ENCODE measurements around the gene NT5C3B.

Gene NT5C3B

DNA sequence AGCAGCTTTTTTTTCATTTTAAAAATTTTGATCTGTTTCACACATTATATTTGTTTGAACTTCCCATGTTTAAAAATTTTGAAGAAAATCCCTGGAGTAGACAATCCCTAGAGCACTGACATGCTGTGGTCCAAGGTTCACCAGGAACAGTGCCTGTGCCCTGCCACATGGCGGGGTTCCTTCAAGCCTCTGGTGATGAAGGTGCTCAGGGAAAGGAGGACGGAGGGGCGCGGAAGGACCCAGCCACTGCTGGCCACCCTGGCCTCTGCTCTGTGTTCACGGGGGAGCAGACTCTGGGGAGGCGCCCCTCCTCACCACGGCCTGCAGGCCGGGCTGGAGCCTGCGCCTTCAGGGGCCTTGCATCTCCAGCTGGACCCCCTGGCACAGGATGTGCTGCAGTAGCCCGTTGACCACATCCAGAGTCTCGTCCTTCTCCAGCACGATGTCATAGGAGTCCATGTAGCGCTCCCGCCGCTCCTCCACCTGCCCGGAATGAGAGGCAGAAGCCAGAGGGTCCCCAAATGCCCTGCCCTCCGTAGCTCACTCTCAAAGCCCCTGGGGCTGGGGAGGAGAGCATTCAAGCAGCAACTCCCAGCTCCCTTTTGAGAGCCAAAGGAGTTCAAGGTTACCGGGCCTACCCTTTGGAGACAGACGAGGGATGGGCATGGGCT, 10.7 kb downstream of the NT5C3B start:
- DNase-seq (ENCODE audit: low spot score in 2 of 2), result no peak
- H3K4me3 ChIP-seq, result no peak overlapping the region

DNA sequence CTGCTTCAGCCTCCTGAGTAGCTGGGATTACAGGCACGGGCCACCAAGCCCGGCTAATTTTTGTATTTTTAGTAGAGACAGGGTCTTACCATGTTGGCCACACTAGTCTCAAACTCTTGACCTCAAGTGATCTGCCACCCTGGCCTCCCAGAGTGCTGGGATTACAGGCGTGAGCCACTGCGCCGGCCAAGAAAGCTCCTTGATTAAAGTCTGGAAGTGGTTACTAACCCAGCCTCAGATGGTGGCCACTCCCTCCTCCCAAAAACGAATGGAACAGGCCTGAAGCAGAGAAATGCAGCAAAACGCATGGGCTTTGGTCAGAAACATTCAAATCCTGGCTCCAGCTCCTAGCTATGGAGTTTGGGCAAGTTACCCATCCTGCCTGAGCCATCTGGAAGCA, 11.9 kb downstream of the NT5C3B start:
- peaks cover 66% of the 10 kb centered on the region for H3K36me3 ChIP-seq (replicated peaks)
- H3K4me3 ChIP-seq, result no peak overlapping the region
- H3K27me3 ChIP-seq (ENCODE audit: low read depth), result no peaks in the 10 kb centered on the region
- DNase-seq (ENCODE audit: low spot score in 2 of 2), result no peak
- in situ Hi-C loops (cut with MboI; ENCODE audit: low sequenced_read_pairs), result no loop called here
- H3K9me3 ChIP-seq, result no peaks in the 10 kb centered on the region
- H3K4me1 ChIP-seq, result no peaks in the 10 kb centered on the region

More for the DNA sequence above, 10.7 kb downstream of the NT5C3B start:
- Histone ChIP-seq H3K36me3 (replicated peaks) (peaks cover 65% of the 10 kb centered on the region), H3K9me3 (no peaks in the 10 kb centered on the region), H3K27me3 (ENCODE audit: low read depth) (no peaks in the 10 kb centered on the region), H3K4me1 (no peaks in the 10 kb centered on the region)
- in situ Hi-C loops (cut with MboI; ENCODE audit: low sequenced_read_pairs), result no loop called here

DNA sequence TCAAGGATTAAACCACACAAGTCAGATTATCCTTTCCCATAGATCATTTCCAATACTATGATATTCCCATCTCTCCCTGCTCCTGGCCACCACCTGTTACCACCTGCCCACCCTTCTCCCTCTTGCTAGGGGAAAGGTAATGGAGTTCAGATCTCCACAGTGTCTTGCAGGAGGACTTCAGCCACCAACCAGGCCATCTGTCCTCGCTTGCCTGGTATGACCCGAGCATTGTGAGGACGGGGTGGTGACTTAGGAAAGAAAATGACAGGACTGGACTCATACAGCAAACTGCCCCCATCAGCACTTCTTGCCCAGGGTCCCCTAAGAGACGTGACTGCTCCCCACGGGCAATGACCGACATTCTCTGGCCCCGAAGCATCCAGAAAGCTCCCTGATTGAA, 12.5 kb downstream of the NT5C3B start:
- Histone ChIP-seq H3K9me3 (no peaks in the 10 kb centered on the region), H3K4me1 (no peaks in the 10 kb centered on the region), H3K36me3 (replicated peaks) (peaks cover 64% of the 10 kb centered on the region), H3K4me3 (no peak overlapping the region), H3K27me3 (ENCODE audit: low read depth) (no peaks in the 10 kb centered on the region)
- no peak for DNase-seq (ENCODE audit: low spot score in 2 of 2)
- in situ Hi-C loops (cut with MboI; ENCODE audit: low sequenced_read_pairs), result no loop called here

GRCh38 chr17:41823141-41823524, 12.9 kb downstream of the NT5C3B start:
- peaks cover 64% of the 10 kb centered on the region for H3K36me3 ChIP-seq (replicated peaks)
- no peak for DNase-seq (ENCODE audit: low spot score in 2 of 2)
- in situ Hi-C loops (cut with MboI; ENCODE audit: low sequenced_read_pairs), result no loop called here
- H3K4me3 ChIP-seq, result no peak overlapping the region
- H3K4me1 ChIP-seq, result no peaks in the 10 kb centered on the region
- H3K9me3 ChIP-seq, result no peaks in the 10 kb centered on the region
- H3K27me3 ChIP-seq (ENCODE audit: low read depth), result no peaks in the 10 kb centered on the region

DNA sequence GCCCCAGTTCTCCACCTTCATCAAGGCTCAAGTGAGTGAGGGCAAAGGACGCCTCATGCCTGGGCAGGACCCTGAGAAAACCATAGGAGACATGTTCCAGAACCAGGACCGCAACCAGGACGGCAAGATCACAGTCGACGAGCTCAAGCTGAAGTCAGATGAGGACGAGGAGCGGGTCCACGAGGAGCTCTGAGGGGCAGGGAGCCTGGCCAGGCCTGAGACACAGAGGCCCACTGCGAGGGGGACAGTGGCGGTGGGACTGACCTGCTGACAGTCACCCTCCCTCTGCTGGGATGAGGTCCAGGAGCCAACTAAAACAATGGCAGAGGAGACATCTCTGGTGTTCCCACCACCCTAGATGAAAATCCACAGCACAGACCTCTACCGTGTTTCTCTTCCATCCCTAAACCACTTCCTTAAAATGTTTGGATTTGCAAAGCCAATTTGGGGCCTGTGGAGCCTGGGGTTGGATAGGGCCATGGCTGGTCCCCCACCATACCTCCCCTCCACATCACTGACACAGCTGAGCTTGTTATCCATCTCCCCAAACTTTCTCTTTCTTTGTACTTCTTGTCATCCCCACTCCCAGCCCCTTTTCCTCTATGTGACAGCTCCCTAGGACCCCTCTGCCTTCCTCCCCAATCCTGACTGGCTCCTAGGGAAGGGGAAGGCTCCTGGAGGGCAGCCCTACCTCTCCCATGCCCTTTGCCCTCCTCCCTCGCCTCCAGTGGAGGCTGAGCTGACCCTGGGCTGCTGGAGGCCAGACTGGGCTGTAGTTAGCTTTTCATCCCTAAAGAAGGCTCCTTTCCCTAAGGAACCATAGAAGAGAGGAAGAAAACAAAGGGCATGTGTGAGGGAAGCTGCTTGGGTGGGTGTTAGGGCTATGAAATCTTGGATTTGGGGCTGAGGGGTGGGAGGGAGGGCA, 13.6 kb downstream of the NT5C3B start:
- no peak for DNase-seq (ENCODE audit: low spot score in 2 of 2)
- peaks cover 63% of the 10 kb centered on the region for H3K36me3 ChIP-seq (replicated peaks)
- H3K9me3 ChIP-seq, result no peaks in the 10 kb centered on the region
- no peak overlapping the region for H3K4me3 ChIP-seq
- no peaks in the 10 kb centered on the region for H3K27me3 ChIP-seq (ENCODE audit: low read depth)
- in situ Hi-C loops (cut with MboI; ENCODE audit: low sequenced_read_pairs), result no loop called here
- no peaks in the 10 kb centered on the region for H3K4me1 ChIP-seq

DNA sequence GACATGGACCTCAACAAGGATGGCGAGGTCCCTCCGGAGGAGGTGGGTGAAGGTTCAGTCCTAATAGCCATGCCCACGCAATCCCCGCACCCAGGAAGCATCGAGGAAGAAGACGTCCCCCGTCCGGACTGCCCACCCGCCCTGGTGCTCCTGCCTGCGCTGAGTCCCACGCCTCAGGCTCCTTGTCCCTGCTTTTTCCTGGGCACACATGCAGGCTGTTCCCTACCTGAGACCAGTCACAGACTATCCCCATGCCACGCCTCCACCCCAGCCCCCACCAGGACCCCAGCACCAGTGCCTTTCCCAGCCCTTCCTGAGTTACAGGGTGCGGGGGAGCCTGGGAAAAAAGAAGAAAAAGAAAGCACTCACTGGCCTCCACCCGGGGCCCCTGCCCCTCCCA, 14.3 kb downstream of the NT5C3B start:
- H3K27me3 ChIP-seq (ENCODE audit: low read depth), result no peaks in the 10 kb centered on the region
- H3K9me3 ChIP-seq, result no peaks in the 10 kb centered on the region
- no peak for DNase-seq (ENCODE audit: low spot score in 2 of 2)
- in situ Hi-C loops (cut with MboI; ENCODE audit: low sequenced_read_pairs), result no loop called here
- H3K4me1 ChIP-seq, result no peaks in the 10 kb centered on the region
- no peak overlapping the region for H3K4me3 ChIP-seq
- peaks cover 64% of the 10 kb centered on the region for H3K36me3 ChIP-seq (replicated peaks)

DNA sequence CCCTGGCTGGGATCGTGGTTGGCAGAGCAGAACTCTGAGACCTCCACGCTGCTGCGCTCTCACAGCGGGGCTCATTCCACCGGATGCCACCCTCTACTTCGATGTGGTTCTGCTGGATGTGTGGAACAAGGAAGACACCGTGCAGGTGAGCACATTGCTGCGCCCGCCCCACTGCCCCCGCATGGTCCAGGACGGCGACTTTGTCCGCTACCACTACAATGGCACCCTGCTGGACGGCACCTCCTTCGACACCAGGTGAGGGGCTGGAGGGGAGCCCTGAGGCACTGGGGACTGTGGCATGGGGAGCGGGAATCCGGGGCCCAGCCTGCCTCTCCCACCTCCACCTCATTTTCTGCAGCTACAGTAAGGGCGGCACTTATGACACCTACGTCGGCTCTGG, 18.0 kb downstream of the NT5C3B start:
- Histone ChIP-seq H3K27me3 (ENCODE audit: low read depth) (no peaks in the 10 kb centered on the region), H3K4me1 (peaks cover 11% of the 10 kb centered on the region), H3K36me3 (replicated peaks) (peaks cover 63% of the 10 kb centered on the region), H3K4me3 (no peak overlapping the region), H3K9me3 (no peaks in the 10 kb centered on the region)
- in situ Hi-C loops (cut with MboI; ENCODE audit: low sequenced_read_pairs), result no loop called here
- no peak for DNase-seq (ENCODE audit: low spot score in 2 of 2)

- H3K27me3 ChIP-seq (ENCODE audit: low read depth), result no peaks in the 10 kb centered on the region
- H3K4me3 ChIP-seq, result no peak overlapping the region
- H3K4me1 ChIP-seq, result peaks cover 11% of the 10 kb centered on the region
- DNase-seq (ENCODE audit: low spot score in 2 of 2), result no peak
- in situ Hi-C loops (cut with MboI; ENCODE audit: low sequenced_read_pairs), result no loop called here
- H3K9me3 ChIP-seq, result no peaks in the 10 kb centered on the region; the same call in 1 of the 2 replicates
- H3K36me3 ChIP-seq (replicated peaks), result peaks cover 55% of the 10 kb centered on the region
Observed at GRCh38 chr17:41816637-41817320, 19.3 kb downstream of the NT5C3B start.

- peak overlapping the region; percentile 89 for H3K4me3 ChIP-seq
- peaks cover 18% of the 10 kb centered on the region for H3K4me1 ChIP-seq
- in situ Hi-C loops (cut with MboI; ENCODE audit: low sequenced_read_pairs), result no loop called here
- H3K27me3 ChIP-seq (ENCODE audit: low read depth), result no peaks in the 10 kb centered on the region
- DNase-seq (ENCODE audit: low spot score in 2 of 2), result no peak
- peaks cover 41% of the 10 kb centered on the region for H3K36me3 ChIP-seq (replicated peaks)
- no peaks in the 10 kb centered on the region; the same call in 1 of the 2 replicates for H3K9me3 ChIP-seq
Observed at GRCh38 chr17:41814195-41814594, 21.8 kb downstream of the NT5C3B start.

- Histone ChIP-seq H3K9me3 (no peaks in the 10 kb centered on the region; the same call in 1 of the 2 replicates), H3K4me3 (peak overlapping the region; percentile 89)
- DNase-seq (ENCODE audit: low spot score in 2 of 2), result no peak
Observed at GRCh38 chr17:41813699-41814124, 22.3 kb downstream of the NT5C3B start.

GRCh38 chr17:41813152-41813680, 22.8 kb downstream of the NT5C3B start:
- H3K27me3 ChIP-seq (ENCODE audit: low read depth), result no peaks in the 10 kb centered on the region
- DNase-seq (ENCODE audit: low spot score in 2 of 2), result no peak
- peak overlapping the region; percentile 89 for H3K4me3 ChIP-seq
- no peaks in the 10 kb centered on the region; the same call in 1 of the 2 replicates for H3K9me3 ChIP-seq
- H3K36me3 ChIP-seq (replicated peaks), result peaks cover 44% of the 10 kb centered on the region
- in situ Hi-C loops (cut with MboI; ENCODE audit: low sequenced_read_pairs), result no loop called here
- peaks cover 18% of the 10 kb centered on the region for H3K4me1 ChIP-seq

More at GRCh38 chr17:41813699-41814124, 22.3 kb downstream of the NT5C3B start:
- peaks cover 18% of the 10 kb centered on the region for H3K4me1 ChIP-seq
- H3K36me3 ChIP-seq (replicated peaks), result peaks cover 42% of the 10 kb centered on the region
- no peaks in the 10 kb centered on the region for H3K27me3 ChIP-seq (ENCODE audit: low read depth)
- in situ Hi-C loops (cut with MboI; ENCODE audit: low sequenced_read_pairs), result no loop called here

GRCh38 chr17:41812381-41813151, 23.5 kb downstream of the NT5C3B start, which contains the start of gene FKBP10:
Gene FKBP10, plus strand, starts transcription at chr17:41813004. Its CDS starts 31 bp downstream, at chr17:41813035.
- Histone ChIP-seq H3K27me3 (ENCODE audit: low read depth) (no peaks in the 10 kb centered on the region), H3K9me3 (no peaks in the 10 kb centered on the region; the same call in 1 of the 2 replicates), H3K36me3 (replicated peaks) (peaks cover 43% of the 10 kb centered on the region), H3K4me1 (peaks cover 18% of the 10 kb centered on the region), H3K4me3 (peak within 1 kb of the TSS; percentile 89)
- DNase-seq (ENCODE audit: low spot score in 2 of 2), result peak; percentile 87 to 96
- in situ Hi-C loops (cut with MboI; ENCODE audit: low sequenced_read_pairs), result no loop called here
